BLaER1 (cell line): ENCODE results near the gene REPS1.

ENCODE experiments used
- H3K27ac ChIP-seq: shearing (Covaris generic); formaldehyde crosslinking; 2 replicates; pipeline ENCODE4 v1.8.1; 2022
- H3K27me3 ChIP-seq: shearing (Covaris generic); formaldehyde crosslinking; 2 replicates; pipeline ENCODE4 v1.8.1; 2022
- H3K36me3 ChIP-seq: shearing (Covaris generic); formaldehyde crosslinking; 2 replicates; pipeline ENCODE4 v1.8.1; 2022
- H3K4me1 ChIP-seq: shearing (Covaris generic); formaldehyde crosslinking; 2 replicates; pipeline ENCODE4 v1.8.1; 2022
- H3K4me2 ChIP-seq: shearing (Covaris generic); formaldehyde crosslinking; 2 replicates; pipeline ENCODE4 v1.8.1; 2022
- H3K4me3 ChIP-seq: shearing (Covaris generic); formaldehyde crosslinking; 2 replicates; pipeline ENCODE4 v1.8.1; 2022
- H3K9ac ChIP-seq: shearing (Covaris generic); formaldehyde crosslinking; 2 replicates; pipeline ENCODE4 v1.8.1; 2022
- H3K9me3 ChIP-seq: shearing (Covaris generic); formaldehyde crosslinking; 2 replicates; pipeline ENCODE4 v1.8.1; 2022
- H4K20me1 ChIP-seq: shearing (Covaris generic); formaldehyde crosslinking; 2 replicates; pipeline ENCODE4 v1.8.1; 2022
- Cebpa-rat ChIP-seq: shearing (Covaris generic); IDR thresholded peaks from 2 replicates; pipeline ENCODE4 v1.8.1; 2022

The REPS1 gene

GRCh38 chr6:138869398-138869797, 118.7 kb downstream of the REPS1 start:
- no peak for TF ChIP-seq Cebpa-rat
- no peaks in the 10 kb centered on the region for H3K36me3 ChIP-seq
- H3K4me3 ChIP-seq, result no peak overlapping the region
- no peaks in the 10 kb centered on the region for H4K20me1 ChIP-seq
- no peak overlapping the region for H3K9ac ChIP-seq
- no peak overlapping the region for H3K27ac ChIP-seq
- no peaks in the 10 kb centered on the region for H3K27me3 ChIP-seq
- no peak overlapping the region for H3K4me2 ChIP-seq
- H3K4me1 ChIP-seq, result no peaks in the 10 kb centered on the region
- H3K9me3 ChIP-seq, result no peaks in the 10 kb centered on the region

DNA sequence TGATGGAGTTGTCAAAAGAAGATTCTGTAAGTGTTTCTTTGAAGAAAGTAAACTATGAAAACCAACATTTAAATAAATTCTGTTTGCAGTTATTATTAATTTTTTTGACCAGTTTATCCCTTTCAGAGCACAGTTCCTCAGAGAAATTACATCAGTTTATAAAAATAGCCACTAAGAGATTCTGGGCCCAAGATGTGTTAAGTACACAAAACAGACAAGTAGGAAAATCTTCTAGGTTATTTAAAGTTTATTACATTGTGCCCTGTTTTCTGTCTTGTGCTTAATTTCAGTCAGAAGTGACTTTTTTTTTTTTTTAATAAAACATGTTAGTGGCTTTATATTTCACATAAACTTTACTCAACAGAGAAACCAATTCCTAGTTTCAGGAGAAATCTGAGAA, 119.9 kb downstream of the REPS1 start:
- Histone ChIP-seq H3K9me3 (no peaks in the 10 kb centered on the region), H3K27ac (no peak overlapping the region), H3K4me1 (no peaks in the 10 kb centered on the region), H3K4me2 (no peak overlapping the region), H3K36me3 (no peaks in the 10 kb centered on the region), H3K27me3 (no peaks in the 10 kb centered on the region), H4K20me1 (no peaks in the 10 kb centered on the region), H3K4me3 (no peak overlapping the region), H3K9ac (no peak overlapping the region)
- TF ChIP-seq Cebpa-rat, result no peak

- H3K9ac ChIP-seq, result no peak overlapping the region
- H3K27me3 ChIP-seq, result no peaks in the 10 kb centered on the region
- H3K27ac ChIP-seq, result no peak overlapping the region
- no peaks in the 10 kb centered on the region for H3K4me1 ChIP-seq
- no peaks in the 10 kb centered on the region for H3K36me3 ChIP-seq
- H4K20me1 ChIP-seq, result no peaks in the 10 kb centered on the region
- no peaks in the 10 kb centered on the region for H3K9me3 ChIP-seq
- H3K4me2 ChIP-seq, result no peak overlapping the region
- TF ChIP-seq Cebpa-rat, result no peak
- no peak overlapping the region for H3K4me3 ChIP-seq
These were observed 122.5 kb downstream of the REPS1 start for GRCh38 chr6:138865480-138866109.

DNA sequence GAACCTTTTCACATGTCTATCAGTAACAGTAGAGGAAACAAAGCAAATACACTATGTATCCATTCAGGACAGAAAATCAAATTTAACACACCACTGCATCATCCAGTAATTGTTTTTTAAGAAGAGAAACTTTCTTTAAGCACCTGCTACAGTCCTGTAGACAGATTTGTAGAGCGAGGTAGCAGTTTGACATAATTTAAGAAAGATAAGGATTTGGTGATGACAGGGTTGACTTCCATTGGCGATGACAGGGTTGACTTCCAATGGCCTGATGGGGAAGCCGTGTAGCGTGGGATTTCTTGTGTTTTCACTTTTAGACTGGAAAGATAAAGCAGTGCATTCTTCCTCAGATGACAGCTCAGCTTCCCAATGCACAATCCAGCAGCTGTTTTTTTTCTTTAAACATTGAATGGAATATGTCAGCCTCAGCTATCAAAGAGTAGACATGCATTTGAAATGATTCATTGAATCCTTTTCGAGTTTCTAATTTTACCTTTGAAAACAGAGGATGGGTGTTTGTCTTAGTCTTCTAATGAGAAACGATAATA, 123.6 kb downstream of the REPS1 start:
- no peak for TF ChIP-seq Cebpa-rat
- Histone ChIP-seq H3K36me3 (no peaks in the 10 kb centered on the region), H3K27ac (no peak overlapping the region), H3K9me3 (no peaks in the 10 kb centered on the region), H4K20me1 (no peaks in the 10 kb centered on the region), H3K9ac (no peak overlapping the region), H3K27me3 (no peaks in the 10 kb centered on the region), H3K4me3 (no peak overlapping the region), H3K4me2 (no peak overlapping the region), H3K4me1 (no peaks in the 10 kb centered on the region)

DNA sequence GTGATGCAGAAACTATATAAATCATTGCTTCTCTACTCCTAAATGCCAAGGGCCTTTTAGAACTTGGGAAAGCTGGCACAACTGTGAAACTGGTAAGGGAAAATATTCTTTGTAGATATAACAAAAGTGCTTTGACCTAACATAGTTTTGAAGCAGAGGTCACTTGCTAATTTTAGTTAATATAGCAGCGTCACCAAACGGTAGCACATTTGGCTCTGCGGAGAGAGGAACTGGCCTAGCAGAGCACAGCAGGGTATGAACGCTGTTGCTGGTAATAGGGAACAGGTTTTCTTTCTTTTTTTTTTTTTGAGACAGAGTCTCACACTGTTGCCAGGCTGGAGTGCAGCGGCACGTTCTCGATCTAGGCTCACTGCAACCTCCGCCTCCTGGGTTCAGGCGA, 124.7 kb downstream of the REPS1 start:
- Histone ChIP-seq H3K9ac (no peak overlapping the region), H3K36me3 (no peaks in the 10 kb centered on the region), H3K4me2 (no peak overlapping the region), H4K20me1 (no peaks in the 10 kb centered on the region), H3K4me1 (no peaks in the 10 kb centered on the region), H3K27me3 (no peaks in the 10 kb centered on the region), H3K27ac (no peak overlapping the region), H3K9me3 (no peaks in the 10 kb centered on the region), H3K4me3 (no peak overlapping the region)
- no peak for TF ChIP-seq Cebpa-rat

DNA sequence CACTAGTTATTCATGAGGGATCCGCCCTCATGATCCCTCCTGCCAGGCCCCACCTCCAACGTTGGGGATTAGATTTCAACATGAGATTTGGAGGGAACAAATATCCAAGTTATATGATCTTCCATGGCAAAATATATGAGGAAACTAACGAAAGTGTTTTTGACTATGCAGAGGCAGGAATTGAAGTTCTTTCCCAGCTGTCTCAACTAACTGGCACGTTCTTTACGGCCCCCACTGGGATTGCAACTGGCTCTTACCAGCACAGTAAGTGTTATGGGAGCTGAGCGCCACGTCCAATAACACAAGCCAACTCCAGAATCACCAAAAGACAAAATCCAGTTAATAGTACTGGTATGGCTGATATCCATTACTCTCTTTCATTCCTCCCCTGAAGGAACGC, 125.6 kb downstream of the REPS1 start:
- H3K27me3 ChIP-seq, result no peaks in the 10 kb centered on the region
- H3K27ac ChIP-seq, result no peak overlapping the region
- H3K36me3 ChIP-seq, result no peaks in the 10 kb centered on the region
- H3K4me1 ChIP-seq, result no peaks in the 10 kb centered on the region
- H3K4me2 ChIP-seq, result no peak overlapping the region
- H3K9ac ChIP-seq, result no peak overlapping the region
- no peak overlapping the region for H3K4me3 ChIP-seq
- no peak for TF ChIP-seq Cebpa-rat
- no peaks in the 10 kb centered on the region for H3K9me3 ChIP-seq
- no peaks in the 10 kb centered on the region for H4K20me1 ChIP-seq

DNA sequence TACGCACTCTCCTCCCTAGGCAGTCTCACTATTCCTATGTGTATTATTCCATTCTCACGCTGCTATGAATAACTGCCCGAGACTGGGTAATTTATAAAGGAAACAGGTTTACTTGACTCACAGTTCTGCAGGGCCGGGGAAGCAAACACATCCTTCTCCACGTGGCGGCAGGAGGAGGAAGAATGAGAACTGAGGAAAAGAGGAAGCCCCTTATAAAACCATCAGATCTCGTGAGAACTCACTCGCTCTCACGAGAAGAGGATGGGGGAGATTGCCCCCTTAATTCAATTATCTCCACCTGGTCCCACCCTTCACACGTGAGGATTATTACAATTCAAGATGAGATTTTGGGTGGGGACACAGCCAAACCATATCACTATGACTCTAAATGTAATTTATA, 130.3 kb downstream of the REPS1 start:
- Histone ChIP-seq H3K4me1 (no peaks in the 10 kb centered on the region), H4K20me1 (no peaks in the 10 kb centered on the region), H3K36me3 (no peaks in the 10 kb centered on the region), H3K27ac (no peak overlapping the region), H3K4me2 (no peak overlapping the region), H3K9ac (no peak overlapping the region), H3K4me3 (no peak overlapping the region), H3K9me3 (no peaks in the 10 kb centered on the region), H3K27me3 (no peaks in the 10 kb centered on the region)
- no peak for TF ChIP-seq Cebpa-rat

DNA sequence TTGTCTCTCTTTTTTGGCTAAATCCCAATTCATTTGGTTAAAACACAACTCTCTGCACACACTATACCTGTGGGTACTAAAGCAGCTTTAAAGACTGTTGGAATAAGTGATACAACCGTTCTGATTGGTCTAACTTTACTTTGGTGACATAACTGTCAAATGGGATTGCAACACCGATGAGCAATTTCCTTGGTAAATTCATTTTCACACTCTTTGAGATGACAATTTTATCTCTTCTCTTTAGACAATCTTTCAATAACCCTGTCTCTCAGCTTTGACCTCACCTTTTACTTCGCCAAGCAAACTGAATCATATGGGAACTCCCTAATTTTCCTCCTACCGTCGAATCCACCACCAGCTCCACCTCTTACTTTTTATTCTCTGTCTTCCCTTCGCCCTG, 131.4 kb downstream of the REPS1 start:
- Histone ChIP-seq H3K4me2 (no peak overlapping the region), H3K9ac (no peak overlapping the region), H3K4me1 (no peaks in the 10 kb centered on the region), H3K9me3 (no peaks in the 10 kb centered on the region), H3K27ac (no peak overlapping the region), H4K20me1 (no peaks in the 10 kb centered on the region), H3K4me3 (no peak overlapping the region), H3K27me3 (no peaks in the 10 kb centered on the region), H3K36me3 (no peaks in the 10 kb centered on the region)
- TF ChIP-seq Cebpa-rat, result no peak
